Neural progenitor cell (in vitro differentiated cells): ENCODE data around the gene GKN1. TPM values are rescaled to one million over a fixed set of nuclear protein-coding genes. Genes with fewer than 3 reads are reported as not detected.

Experiments used
- total RNA-seq: library from RNA; depleted of rRNA; stranded (reverse); fragments of >200 nt; gene quantifications from 2 replicates; pipeline ENCODE4 v1.2.3, GENCODE V29; 2015; ENCODE audit warnings: low replicate concordance

GKN1 gene
- total RNA-seq, 1 donor from 2014 or later, result not detected

Other genes starting within 250 kb of the GKN1 start
- gene ARHGAP25, start 239.8 kb upstream of the GKN1 start, total RNA-seq, result 3.0 and 5.8 TPM in 2 replicates
- not detected in 2 replicates for gene BMP10, start 103.2 kb upstream of the GKN1 start, total RNA-seq
- gene GKN2, start 21.7 kb upstream of the GKN1 start, total RNA-seq, result not detected in 2 replicates
- gene ANTXR1, start 38.5 kb downstream of the GKN1 start, total RNA-seq, result 6.5 and 6.7 TPM in 2 replicates